GM19238 (cell line): ENCODE results near the gene MYOF.
A peak's percentile ranks its signal among the peaks of the same experiment; 100 is the strongest.
"Not testable (repeated sequence)": the region's sequence is repeated elsewhere in the genome, so short reads cannot be mapped to it uniquely, and the experiment has no call there.

Source experiments
- DNase-seq: peaks from one replicate; pipeline ENCODE4 v3.0.0; 2011; ENCODE audit warnings: low spot score; ENCODE audit not compliant: insufficient read length

The MYOF gene

GRCh38 chr10:93393211-93393610, 88.9 kb downstream of the MYOF start:
- no peak for DNase-seq

GRCh38 chr10:93392121-93392520, 90.0 kb downstream of the MYOF start:
- DNase-seq = no peak

- DNase-seq = no peak
These were observed 91.6 kb downstream of the MYOF start for GRCh38 chr10:93390306-93391090.

- no peak for DNase-seq
These were observed 95.3 kb downstream of the MYOF start for GRCh38 chr10:93386631-93387369.

GRCh38 chr10:93385345-93385744, 96.8 kb downstream of the MYOF start:
- no peak for DNase-seq

- no peak for DNase-seq
These were observed 98.1 kb downstream of the MYOF start for GRCh38 chr10:93384006-93384405.

GRCh38 chr10:93383562-93383981, 98.6 kb downstream of the MYOF start:
- DNase-seq = no peak

- no peak for DNase-seq
These were observed 102.2 kb downstream of the MYOF start for GRCh38 chr10:93379731-93380575.

- DNase-seq = no peak
These were observed 103.0 kb downstream of the MYOF start for GRCh38 chr10:93378997-93379730.

- DNase-seq = no peak
These were observed 104.1 kb downstream of the MYOF start for GRCh38 chr10:93378039-93378438.

GRCh38 chr10:93376372-93377293, 105.5 kb downstream of the MYOF start:
- peak; percentile 41 for DNase-seq

GRCh38 chr10:93370961-93371360, 111.2 kb downstream of the MYOF start:
- DNase-seq = no peak

GRCh38 chr10:93369588-93370164, 112.5 kb downstream of the MYOF start:
- no peak for DNase-seq

- DNase-seq = no peak
These were observed 113.9 kb downstream of the MYOF start for GRCh38 chr10:93368210-93368609.

GRCh38 chr10:93367664-93368063, 114.5 kb downstream of the MYOF start:
- DNase-seq = no peak

GRCh38 chr10:93364966-93365365, 117.2 kb downstream of the MYOF start:
- DNase-seq = no peak

- DNase-seq = no peak
These were observed 118.1 kb downstream of the MYOF start for GRCh38 chr10:93363891-93364648.

GRCh38 chr10:93358398-93358797, 123.7 kb downstream of the MYOF start:
- DNase-seq = not testable (repeated sequence)

GRCh38 chr10:93357680-93358079, 124.5 kb downstream of the MYOF start:
- DNase-seq = no peak
